ENCODE data around the gene ANKRD13B. TPM values are rescaled to one million over a fixed set of nuclear protein-coding genes. Genes with fewer than 3 reads are reported as not detected.
A peak's percentile ranks its signal among the peaks of the same experiment; 100 is the strongest.
"Not testable (repeated sequence)": the region's sequence is repeated elsewhere in the genome, so short reads cannot be mapped to it uniquely, and the experiment has no call there.

The ANKRD13B gene
- total RNA-seq, 2 donors from 2014 or later, result 3.8 to 4.1 TPM

DNA sequence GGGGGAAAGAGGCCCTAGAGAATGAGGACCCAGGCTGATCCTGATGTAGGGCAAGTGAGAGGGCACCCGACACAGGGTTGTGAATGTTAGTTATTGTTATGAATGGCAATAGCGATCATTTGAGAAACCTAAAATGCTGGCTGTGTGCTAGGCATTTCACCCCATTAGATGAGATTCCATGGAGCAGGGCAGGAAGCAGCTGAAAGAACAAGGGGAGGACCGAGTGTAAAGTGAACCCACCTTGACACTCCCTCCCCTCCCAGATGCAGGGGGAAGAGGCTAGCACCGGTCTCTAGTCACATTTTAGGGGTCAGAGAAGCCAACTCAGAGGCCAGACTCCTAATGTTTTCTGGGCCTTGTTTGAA, 30.3 kb downstream of the ANKRD13B start:
- ATAC-seq, result no peak
- intact Hi-C loops (cut with DNase I, micrococcal nuclease), result no loop called here
- no peak for DNase-seq

- intact Hi-C loops (cut with DNase I, micrococcal nuclease), result no loop called here
- ATAC-seq (no peak), DNase-seq (no peak)
Measured at GRCh38 chr17:29624586-29624985, 31.7 kb downstream of the ANKRD13B start.

GRCh38 chr17:29625037-29625750, 32.3 kb downstream of the ANKRD13B start:
- no peak for ATAC-seq
- no peak for DNase-seq
- intact Hi-C loops (cut with DNase I, micrococcal nuclease), result no loop called here

DNA sequence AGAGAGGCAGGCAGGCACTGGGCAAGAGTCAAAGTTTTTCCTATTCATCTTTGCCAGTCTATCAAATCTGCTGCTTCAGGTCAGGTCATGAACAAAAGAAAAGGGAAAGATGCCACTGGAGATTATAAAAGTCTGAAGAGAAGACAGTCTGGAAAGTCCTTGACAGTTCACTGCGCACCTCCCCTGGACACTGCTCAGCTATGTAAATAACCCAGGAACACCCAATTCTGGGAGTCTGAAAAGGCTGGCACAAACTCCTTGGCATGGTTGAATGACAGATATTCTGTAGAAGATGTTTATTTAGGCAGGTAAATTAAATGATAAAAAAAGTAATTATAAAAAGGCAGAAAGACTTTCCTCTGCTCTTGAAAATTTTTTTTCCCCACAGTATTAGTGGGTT, 35.0 kb downstream of the ANKRD13B start:
- DNase-seq (no peak), ATAC-seq (no peak)
- intact Hi-C loops (cut with DNase I, micrococcal nuclease), result no loop called here

DNA sequence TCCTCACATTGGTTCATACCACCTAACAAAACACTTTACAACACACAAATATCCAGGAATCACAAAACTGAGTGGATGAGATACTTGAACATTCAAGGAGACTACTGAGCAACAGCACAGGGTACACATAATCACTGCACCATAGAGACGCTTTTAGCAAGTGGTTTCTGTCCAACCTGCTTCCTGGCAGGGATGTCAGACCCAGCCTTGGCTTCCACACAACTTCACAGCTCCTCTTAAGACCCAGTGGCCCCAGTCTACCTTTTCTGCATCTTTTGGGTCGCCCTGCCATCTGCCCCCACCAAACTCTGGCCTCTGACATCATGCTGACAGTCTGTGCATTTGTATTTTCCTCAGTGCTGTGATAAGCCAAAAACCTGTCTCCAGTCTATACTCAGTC, 35.7 kb downstream of the ANKRD13B start:
- no peak for ATAC-seq
- DNase-seq, result no peak
- intact Hi-C loops (cut with DNase I, micrococcal nuclease), result no loop called here

DNA sequence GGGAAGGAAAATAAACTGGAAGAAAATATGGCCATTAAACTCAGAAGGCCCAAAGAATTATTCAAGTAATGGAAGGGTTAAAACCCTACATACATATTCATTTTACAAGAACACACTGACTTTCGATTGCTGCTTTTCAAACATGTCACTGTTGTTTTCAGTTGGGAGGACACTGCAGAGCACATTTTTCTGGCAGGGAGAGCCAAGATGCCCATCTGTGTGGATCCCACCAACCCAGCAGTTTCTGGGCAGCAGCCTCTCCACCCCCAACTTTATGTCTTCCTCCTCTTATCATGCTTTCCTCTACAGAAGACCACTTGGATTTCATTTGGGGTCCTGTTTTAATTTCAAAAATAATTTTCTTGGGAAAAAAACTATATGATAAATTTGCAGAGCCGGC, 36.9 kb downstream of the ANKRD13B start:
- DNase-seq, result no peak
- intact Hi-C loops (cut with DNase I, micrococcal nuclease), result no loop called here
- ATAC-seq, result no peak

DNA sequence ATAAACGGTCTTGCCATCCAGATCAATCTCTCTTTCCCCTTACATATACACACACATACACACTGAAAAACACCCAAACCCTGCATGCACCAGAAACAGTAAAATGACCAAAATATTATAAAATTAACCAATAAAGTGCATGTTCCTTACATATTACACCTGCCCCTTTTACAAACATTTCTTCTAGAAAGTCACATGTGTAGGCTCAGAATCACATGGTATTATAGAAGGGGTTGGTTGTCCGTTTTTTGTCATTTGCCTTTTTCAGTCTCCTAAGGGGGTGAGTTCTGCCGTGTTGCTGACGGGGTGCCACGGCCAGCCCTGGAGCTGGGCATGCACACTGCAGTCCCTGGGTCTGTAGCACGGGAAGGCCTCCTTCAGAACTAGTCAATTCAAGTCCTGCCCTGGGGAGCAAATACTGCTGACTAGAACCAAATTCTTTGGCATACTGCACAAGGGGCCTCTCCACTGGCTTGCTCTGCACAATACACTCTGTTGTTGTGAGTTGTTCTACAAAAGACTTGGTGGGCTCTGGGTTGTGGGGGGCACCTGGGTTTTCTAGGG, 37.8 kb downstream of the ANKRD13B start:
- no peak for ATAC-seq
- DNase-seq, result no peak
- intact Hi-C loops (cut with DNase I, micrococcal nuclease), result no loop called here

DNA sequence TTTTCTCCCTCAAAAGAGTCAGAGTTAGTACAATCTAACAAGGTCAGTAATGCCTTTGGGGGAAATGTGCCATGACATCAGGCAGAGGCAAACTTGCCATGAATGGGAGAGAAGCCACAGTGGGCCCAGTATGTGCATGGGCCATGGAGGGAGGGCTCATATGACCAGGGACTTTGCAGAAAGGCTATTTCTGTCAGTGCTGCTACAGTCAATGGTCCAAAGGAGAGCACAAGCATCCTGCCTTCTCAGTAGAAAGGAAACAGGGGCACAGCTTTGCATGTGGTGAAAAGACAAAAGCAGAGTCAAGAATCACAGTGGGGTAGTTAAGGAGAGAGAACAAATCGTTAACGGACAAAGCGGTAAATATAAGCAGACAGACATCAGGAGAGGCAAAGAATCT, 41.0 kb downstream of the ANKRD13B start:
- DNase-seq (no peak), ATAC-seq (no peak)
- intact Hi-C loops (cut with DNase I, micrococcal nuclease), result no loop called here

GRCh38 chr17:29640413-29640812, 47.5 kb downstream of the ANKRD13B start:
- no peak for DNase-seq
- no peak for ATAC-seq
- intact Hi-C loops (cut with DNase I, micrococcal nuclease), result no loop called here

GRCh38 chr17:29640981-29641642, 48.2 kb downstream of the ANKRD13B start:
- ATAC-seq, result no peak
- DNase-seq, result no peak
- intact Hi-C loops (cut with DNase I, micrococcal nuclease), result no loop called here

- intact Hi-C loops (cut with DNase I, micrococcal nuclease), result no loop called here
Measured at GRCh38 chr17:29642171-29642611, 49.3 kb downstream of the ANKRD13B start.

GRCh38 chr17:29643817-29644160, 50.9 kb downstream of the ANKRD13B start:
- intact Hi-C loops (cut with DNase I, micrococcal nuclease), result no loop called here
- ATAC-seq, result no peak
- DNase-seq, result no peak

More at GRCh38 chr17:29642171-29642611, 49.3 kb downstream of the ANKRD13B start:
- ATAC-seq (no peak), DNase-seq (no peak)

GRCh38 chr17:29645515-29646051, 52.7 kb downstream of the ANKRD13B start:
- intact Hi-C loops (cut with DNase I, micrococcal nuclease), result no loop called here
- peak in 1 of 2 donors; percentile 51 for DNase-seq
- no peak for ATAC-seq

GRCh38 chr17:29648005-29648404, 55.1 kb downstream of the ANKRD13B start:
- DNase-seq, result no peak
- intact Hi-C loops (cut with DNase I, micrococcal nuclease), result no loop called here
- no peak for ATAC-seq

- intact Hi-C loops (cut with DNase I, micrococcal nuclease), result no loop called here
- no peak for ATAC-seq
Measured at GRCh38 chr17:29649359-29649758, 56.4 kb downstream of the ANKRD13B start.

GRCh38 chr17:29650396-29650795, 57.5 kb downstream of the ANKRD13B start:
- ATAC-seq, result no peak
- no peak for DNase-seq
- intact Hi-C loops (cut with DNase I, micrococcal nuclease), result no loop called here

More at GRCh38 chr17:29649359-29649758, 56.4 kb downstream of the ANKRD13B start:
- DNase-seq, result no peak

- DNase-seq; intact Hi-C loops (cut with DNase I, micrococcal nuclease); ATAC-seq: not testable (repeated sequence)
Measured at GRCh38 chr17:29651913-29652312, 59.0 kb downstream of the ANKRD13B start.

DNA sequence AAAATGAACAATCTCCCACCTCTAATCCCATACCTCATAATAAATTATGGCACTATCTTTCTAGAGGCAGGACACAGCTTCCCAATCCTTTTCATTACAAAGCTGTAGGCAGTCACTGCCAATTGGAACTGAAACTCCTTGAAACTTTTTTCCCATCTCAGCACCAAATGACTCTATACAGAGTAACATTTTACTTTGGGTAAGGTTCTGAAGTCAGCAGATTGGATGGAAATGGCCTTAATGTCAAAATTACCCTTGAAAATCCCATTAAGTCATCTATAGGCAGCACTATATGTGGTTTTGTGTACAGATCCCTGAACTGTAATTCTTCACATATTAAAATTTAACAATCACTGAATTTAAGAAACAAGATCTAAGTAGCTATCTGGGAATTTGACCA, 60.0 kb downstream of the ANKRD13B start:
- ATAC-seq, result no peak
- intact Hi-C loops (cut with DNase I, micrococcal nuclease), result no loop called here

DNA sequence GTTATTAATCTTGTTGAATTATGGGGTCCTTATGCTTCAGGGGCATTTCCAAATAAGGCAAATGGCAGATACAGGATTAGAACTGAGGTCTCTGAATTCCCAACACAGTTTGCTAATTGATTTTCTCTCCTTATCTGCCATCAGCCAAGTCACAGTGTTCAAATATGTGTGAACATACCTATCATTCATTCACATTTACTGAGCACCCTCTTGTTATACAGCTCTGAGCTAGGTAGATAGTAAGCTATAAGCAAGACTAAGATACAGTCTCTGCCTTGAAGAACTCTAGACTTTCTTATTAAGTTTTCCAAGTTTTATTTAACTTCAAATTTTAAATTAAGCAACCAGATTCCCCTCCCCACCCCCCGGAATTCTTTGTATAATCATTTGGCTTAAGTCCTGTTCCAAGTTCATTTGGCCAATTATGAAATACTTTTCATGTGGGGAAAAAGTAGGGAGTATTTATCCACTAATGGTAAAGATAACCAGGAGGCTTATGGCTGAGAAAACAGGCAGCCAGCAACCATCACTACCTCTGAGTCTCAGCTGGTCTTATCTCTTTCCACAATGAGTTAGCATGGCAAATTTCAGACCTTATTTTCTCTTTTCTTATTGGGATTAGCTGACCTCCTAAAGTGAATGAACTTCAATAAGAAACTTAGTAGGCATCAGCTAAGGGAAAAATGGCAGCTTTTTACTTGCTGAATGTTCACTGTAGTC, 61.2 kb downstream of the ANKRD13B start:
- intact Hi-C loops (cut with DNase I, micrococcal nuclease), result no loop called here
- DNase-seq (no peak), ATAC-seq (no peak)

More for the DNA sequence above, 60.0 kb downstream of the ANKRD13B start:
- no peak for DNase-seq

Measured in left colon (tissue), 2 donors.